ENCODE results near the gene CKS2.

Gene CKS2

GRCh38 chr9:89358985-89359384, 48.0 kb downstream of the CKS2 start:
- peaks cover 2% of the 10 kb centered on the region for H3K4me1 ChIP-seq (ENCODE audit: control insufficient read depth, insufficient read depth, low read length)
- peaks cover 56 to 74% of the 10 kb centered on the region in 2 donors for H3K36me3 ChIP-seq (ENCODE audit: control insufficient read depth in 2 of 2, insufficient read depth in 2 of 2, low read length in 2 of 2)
- no peak overlapping the region for H3K4me3 ChIP-seq (ENCODE audit: low read length in 2 of 2)
- H3K9ac ChIP-seq (ENCODE audit: low read length in 2 of 2): no peak overlapping the region
- no peak overlapping the region for H3K27ac ChIP-seq (ENCODE audit: low read length)
- no peaks in the 10 kb centered on the region for H3K9me3 ChIP-seq (ENCODE audit: control insufficient read depth in 2 of 2, low read length in 2 of 2)
- H3K27me3 ChIP-seq (ENCODE audit: control insufficient read depth in 1 of 2, insufficient read depth in 2 of 2, low read length in 2 of 2): no peaks in the 10 kb centered on the region

- H3K36me3 ChIP-seq (ENCODE audit: control insufficient read depth in 2 of 2, insufficient read depth in 2 of 2, low read length in 2 of 2): peaks cover 48 to 66% of the 10 kb centered on the region in 2 donors
- H3K9me3 ChIP-seq (ENCODE audit: control insufficient read depth in 2 of 2, low read length in 2 of 2): no peaks in the 10 kb centered on the region
- no peak overlapping the region for H3K9ac ChIP-seq (ENCODE audit: low read length in 2 of 2)
- H3K27ac ChIP-seq (ENCODE audit: low read length): peak overlapping the region; percentile 37
- H3K27me3 ChIP-seq (ENCODE audit: control insufficient read depth in 1 of 2, insufficient read depth in 2 of 2, low read length in 2 of 2): no peaks in the 10 kb centered on the region
- H3K4me3 ChIP-seq (ENCODE audit: low read length in 2 of 2): no peak overlapping the region
- H3K4me1 ChIP-seq (ENCODE audit: control insufficient read depth, insufficient read depth, low read length): peaks cover 2% of the 10 kb centered on the region
Observed at GRCh38 chr9:89359751-89360261, 48.8 kb downstream of the CKS2 start.

- Histone ChIP-seq H3K27ac (ENCODE audit: low read length) (no peak overlapping the region), H3K9ac (ENCODE audit: low read length in 2 of 2) (no peak overlapping the region), H3K4me1 (ENCODE audit: control insufficient read depth, insufficient read depth, low read length) (peaks cover 2% of the 10 kb centered on the region), H3K9me3 (ENCODE audit: control insufficient read depth in 2 of 2, low read length in 2 of 2) (no peaks in the 10 kb centered on the region), H3K27me3 (ENCODE audit: control insufficient read depth in 1 of 2, insufficient read depth in 2 of 2, low read length in 2 of 2) (no peaks in the 10 kb centered on the region), H3K36me3 (ENCODE audit: control insufficient read depth in 2 of 2, insufficient read depth in 2 of 2, low read length in 2 of 2) (peaks cover 43 to 60% of the 10 kb centered on the region in 2 donors), H3K4me3 (ENCODE audit: low read length in 2 of 2) (no peak overlapping the region)
Observed at GRCh38 chr9:89360465-89360864, 49.5 kb downstream of the CKS2 start.

GRCh38 chr9:89361031-89361430, 50.0 kb downstream of the CKS2 start:
- no peak overlapping the region for H3K27ac ChIP-seq (ENCODE audit: low read length)
- no peak overlapping the region for H3K4me3 ChIP-seq (ENCODE audit: low read length in 2 of 2)
- H3K9ac ChIP-seq (ENCODE audit: low read length in 2 of 2): no peak overlapping the region
- H3K9me3 ChIP-seq (ENCODE audit: control insufficient read depth in 2 of 2, low read length in 2 of 2): no peaks in the 10 kb centered on the region
- H3K36me3 ChIP-seq (ENCODE audit: control insufficient read depth in 2 of 2, insufficient read depth in 2 of 2, low read length in 2 of 2): peaks cover 41 to 60% of the 10 kb centered on the region in 2 donors
- peaks cover 2% of the 10 kb centered on the region for H3K4me1 ChIP-seq (ENCODE audit: control insufficient read depth, insufficient read depth, low read length)
- H3K27me3 ChIP-seq (ENCODE audit: control insufficient read depth in 1 of 2, insufficient read depth in 2 of 2, low read length in 2 of 2): no peaks in the 10 kb centered on the region

GRCh38 chr9:89361816-89362646, 51.0 kb downstream of the CKS2 start:
- Histone ChIP-seq H3K36me3 (ENCODE audit: control insufficient read depth in 2 of 2, insufficient read depth in 2 of 2, low read length in 2 of 2) (peaks cover 40 to 52% of the 10 kb centered on the region in 2 donors), H3K9ac (ENCODE audit: low read length in 2 of 2) (no peak overlapping the region), H3K27ac (ENCODE audit: low read length) (no peak overlapping the region), H3K9me3 (ENCODE audit: control insufficient read depth in 2 of 2, low read length in 2 of 2) (no peaks in the 10 kb centered on the region), H3K4me3 (ENCODE audit: low read length in 2 of 2) (no peak overlapping the region), H3K27me3 (ENCODE audit: control insufficient read depth in 1 of 2, insufficient read depth in 2 of 2, low read length in 2 of 2) (no peaks in the 10 kb centered on the region), H3K4me1 (ENCODE audit: control insufficient read depth, insufficient read depth, low read length) (peaks cover 2% of the 10 kb centered on the region)

GRCh38 chr9:89362647-89363310, 51.8 kb downstream of the CKS2 start:
- H3K36me3 ChIP-seq (ENCODE audit: control insufficient read depth in 2 of 2, insufficient read depth in 2 of 2, low read length in 2 of 2): peaks cover 35 to 45% of the 10 kb centered on the region in 2 donors
- peaks cover 2% of the 10 kb centered on the region for H3K4me1 ChIP-seq (ENCODE audit: control insufficient read depth, insufficient read depth, low read length)
- H3K9ac ChIP-seq (ENCODE audit: low read length in 2 of 2): no peak overlapping the region
- H3K27ac ChIP-seq (ENCODE audit: low read length): no peak overlapping the region
- H3K27me3 ChIP-seq (ENCODE audit: control insufficient read depth in 1 of 2, insufficient read depth in 2 of 2, low read length in 2 of 2): no peaks in the 10 kb centered on the region
- H3K4me3 ChIP-seq (ENCODE audit: low read length in 2 of 2): no peak overlapping the region
- no peaks in the 10 kb centered on the region for H3K9me3 ChIP-seq (ENCODE audit: control insufficient read depth in 2 of 2, low read length in 2 of 2)

GRCh38 chr9:89363311-89363670, 52.3 kb downstream of the CKS2 start:
- no peaks in the 10 kb centered on the region for H3K27me3 ChIP-seq (ENCODE audit: control insufficient read depth in 1 of 2, insufficient read depth in 2 of 2, low read length in 2 of 2)
- H3K36me3 ChIP-seq (ENCODE audit: control insufficient read depth in 2 of 2, insufficient read depth in 2 of 2, low read length in 2 of 2): peaks cover 30 to 40% of the 10 kb centered on the region in 2 donors
- H3K4me3 ChIP-seq (ENCODE audit: low read length in 2 of 2): no peak overlapping the region
- peaks cover 2% of the 10 kb centered on the region for H3K4me1 ChIP-seq (ENCODE audit: control insufficient read depth, insufficient read depth, low read length)
- H3K27ac ChIP-seq (ENCODE audit: low read length): no peak overlapping the region
- H3K9ac ChIP-seq (ENCODE audit: low read length in 2 of 2): no peak overlapping the region
- H3K9me3 ChIP-seq (ENCODE audit: control insufficient read depth in 2 of 2, low read length in 2 of 2): no peaks in the 10 kb centered on the region

- no peak overlapping the region for H3K4me3 ChIP-seq (ENCODE audit: low read length in 2 of 2)
- H3K27ac ChIP-seq (ENCODE audit: low read length): no peak overlapping the region
- H3K4me1 ChIP-seq (ENCODE audit: control insufficient read depth, insufficient read depth, low read length): peaks cover under 1% of the 10 kb centered on the region
Observed at GRCh38 chr9:89363921-89364665, 53.1 kb downstream of the CKS2 start.

GRCh38 chr9:89364666-89365531, 53.9 kb downstream of the CKS2 start:
- H3K9me3 ChIP-seq (ENCODE audit: control insufficient read depth in 2 of 2, low read length in 2 of 2): no peaks in the 10 kb centered on the region
- peaks cover 19 to 28% of the 10 kb centered on the region in 2 donors for H3K36me3 ChIP-seq (ENCODE audit: control insufficient read depth in 2 of 2, insufficient read depth in 2 of 2, low read length in 2 of 2)
- no peaks in the 10 kb centered on the region for H3K4me1 ChIP-seq (ENCODE audit: control insufficient read depth, insufficient read depth, low read length)
- H3K4me3 ChIP-seq (ENCODE audit: low read length in 2 of 2): no peak overlapping the region
- no peak overlapping the region for H3K9ac ChIP-seq (ENCODE audit: low read length in 2 of 2)
- no peaks in the 10 kb centered on the region for H3K27me3 ChIP-seq (ENCODE audit: control insufficient read depth in 1 of 2, insufficient read depth in 2 of 2, low read length in 2 of 2)
- no peak overlapping the region for H3K27ac ChIP-seq (ENCODE audit: low read length)

More at GRCh38 chr9:89363921-89364665, 53.1 kb downstream of the CKS2 start:
- Histone ChIP-seq H3K9ac (ENCODE audit: low read length in 2 of 2) (no peak overlapping the region), H3K36me3 (ENCODE audit: control insufficient read depth in 2 of 2, insufficient read depth in 2 of 2, low read length in 2 of 2) (peaks cover 22 to 32% of the 10 kb centered on the region in 2 donors), H3K27me3 (ENCODE audit: control insufficient read depth in 1 of 2, insufficient read depth in 2 of 2, low read length in 2 of 2) (no peaks in the 10 kb centered on the region), H3K9me3 (ENCODE audit: control insufficient read depth in 2 of 2, low read length in 2 of 2) (no peaks in the 10 kb centered on the region)

GRCh38 chr9:89365532-89365912, 54.5 kb downstream of the CKS2 start:
- no peaks in the 10 kb centered on the region for H3K27me3 ChIP-seq (ENCODE audit: control insufficient read depth in 1 of 2, insufficient read depth in 2 of 2, low read length in 2 of 2)

More at GRCh38 chr9:89365532-89365912, 54.5 kb downstream of the CKS2 start:
- Histone ChIP-seq H3K9me3 (ENCODE audit: control insufficient read depth in 2 of 2, low read length in 2 of 2) (no peaks in the 10 kb centered on the region), H3K4me3 (ENCODE audit: low read length in 2 of 2) (no peak overlapping the region), H3K4me1 (ENCODE audit: control insufficient read depth, insufficient read depth, low read length) (no peaks in the 10 kb centered on the region), H3K9ac (ENCODE audit: low read length in 2 of 2) (no peak overlapping the region), H3K36me3 (ENCODE audit: control insufficient read depth in 2 of 2, insufficient read depth in 2 of 2, low read length in 2 of 2) (peaks cover 14 to 24% of the 10 kb centered on the region in 2 donors), H3K27ac (ENCODE audit: low read length) (no peak overlapping the region)
